D721Med (cell line): ENCODE results near the gene LSM10.

ENCODE experiments used
- DNase-seq: peaks from one replicate; pipeline ENCODE4 v3.0.0; 2011; ENCODE audit warnings: low spot score; ENCODE audit not compliant: insufficient read length
- FAIRE-seq: peaks from 2 replicates; lab custom pipeline; 2011; peaks lifted over from hg19 to GRCh38; lab: Jason Lieb, UNC
- TF ChIP-seq, protein P1 (sequence below): IDR thresholded peaks from 2 replicates; pipeline ENCODE4 v1.5.1; 2012; ENCODE audit warnings: mild to moderate bottlenecking, control low read depth; ENCODE audit not compliant: insufficient read depth; ENCODE audit errors: missing control alignments

Gene LSM10

GRCh38 chr1:36411674-36412648 lies 14.3 kb upstream of the LSM10 start:
- DNase-seq: no peak
- no peak for FAIRE-seq
- TF ChIP-seq, protein P1, sequence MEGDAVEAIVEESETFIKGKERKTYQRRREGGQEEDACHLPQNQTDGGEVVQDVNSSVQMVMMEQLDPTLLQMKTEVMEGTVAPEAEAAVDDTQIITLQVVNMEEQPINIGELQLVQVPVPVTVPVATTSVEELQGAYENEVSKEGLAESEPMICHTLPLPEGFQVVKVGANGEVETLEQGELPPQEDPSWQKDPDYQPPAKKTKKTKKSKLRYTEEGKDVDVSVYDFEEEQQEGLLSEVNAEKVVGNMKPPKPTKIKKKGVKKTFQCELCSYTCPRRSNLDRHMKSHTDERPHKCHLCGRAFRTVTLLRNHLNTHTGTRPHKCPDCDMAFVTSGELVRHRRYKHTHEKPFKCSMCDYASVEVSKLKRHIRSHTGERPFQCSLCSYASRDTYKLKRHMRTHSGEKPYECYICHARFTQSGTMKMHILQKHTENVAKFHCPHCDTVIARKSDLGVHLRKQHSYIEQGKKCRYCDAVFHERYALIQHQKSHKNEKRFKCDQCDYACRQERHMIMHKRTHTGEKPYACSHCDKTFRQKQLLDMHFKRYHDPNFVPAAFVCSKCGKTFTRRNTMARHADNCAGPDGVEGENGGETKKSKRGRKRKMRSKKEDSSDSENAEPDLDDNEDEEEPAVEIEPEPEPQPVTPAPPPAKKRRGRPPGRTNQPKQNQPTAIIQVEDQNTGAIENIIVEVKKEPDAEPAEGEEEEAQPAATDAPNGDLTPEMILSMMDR: no peak

- DNase-seq (no peak), FAIRE-seq (no peak)
- TF ChIP-seq, protein P1: no peak
Measured at GRCh38 chr1:36408479-36408878, 10.8 kb upstream of the LSM10 start.

- no peak for DNase-seq
- no peak for FAIRE-seq
- TF ChIP-seq, protein P1: no peak
Measured at GRCh38 chr1:36406440-36406839, 8.7 kb upstream of the LSM10 start.

GRCh38 chr1:36402504-36402890 lies 4.8 kb upstream of the LSM10 start:
- DNase-seq: no peak
- TF ChIP-seq, protein P1: no peak
- FAIRE-seq: no peak

GRCh38 chr1:36401602-36402503 lies 4.1 kb upstream of the LSM10 start:
- TF ChIP-seq, protein P1: no peak
- no peak for FAIRE-seq
- no peak for DNase-seq

- TF ChIP-seq, protein P1: no peak
- DNase-seq: no peak
- no peak for FAIRE-seq
Measured at GRCh38 chr1:36400825-36401601, 3.3 kb upstream of the LSM10 start.
